COLO668 (cell line): ENCODE data around the gene LIG3.
"Not testable (repeated sequence)": the region's sequence is repeated elsewhere in the genome, so short reads cannot be mapped to it uniquely, and the experiment has no call there.

ENCODE experiments used
- DNase-seq: peaks from one replicate; lab custom pipeline; 2025; ENCODE audit not compliant: unreplicated experiment; lab: John Stamatoyannopoulos, UW

The LIG3 gene

GRCh38 chr17:34980353-34980680 lies at the start of gene LIG3:
LIG3 (plus strand) TSS chr17:34980512; CDS start chr17:34983006, 2,494 bp downstream.
- peak; percentile 87 for DNase-seq

GRCh38 chr17:34950780-34951179 lies 29.5 kb upstream of the LIG3 start:
- DNase-seq = not testable (repeated sequence)

- no peak for DNase-seq
Observed at GRCh38 chr17:34958438-34958837, 21.9 kb upstream of the LIG3 start.

GRCh38 chr17:34961093-34961911 lies 19.0 kb upstream of the LIG3 start, which contains the start of the genes CCT6B and ZNF830:
CCT6B (minus strand) TSS chr17:34961460; CDS start chr17:34961393, 67 bp downstream.
ZNF830 (plus strand) TSS chr17:34961540; CDS start chr17:34961567, 27 bp downstream.
- DNase-seq = peak; percentile 82

- DNase-seq = no peak
Observed at GRCh38 chr17:34974179-34974578, 6.1 kb upstream of the LIG3 start.

- DNase-seq = no peak
Observed at GRCh38 chr17:34974794-34975785, 5.2 kb upstream of the LIG3 start.

- DNase-seq = no peak
Observed at GRCh38 chr17:34979153-34979552, 1.2 kb upstream of the LIG3 start.

GRCh38 chr17:34979650-34980352 lies 511 bp upstream of the LIG3 start:
- no peak for DNase-seq

GRCh38 chr17:34980681-34981537 lies 597 bp downstream of the LIG3 start:
- peak; percentile 78 for DNase-seq

- peak; percentile 0 for DNase-seq
Observed at GRCh38 chr17:34981538-34982241, 1.4 kb downstream of the LIG3 start.

GRCh38 chr17:34987232-34987631 lies 6.9 kb downstream of the LIG3 start:
- no peak for DNase-seq

- no peak for DNase-seq
Observed at GRCh38 chr17:34988644-34989043, 8.3 kb downstream of the LIG3 start.

- DNase-seq = no peak
Observed at GRCh38 chr17:34989473-34989872, 9.2 kb downstream of the LIG3 start.

- no peak for DNase-seq
Observed at GRCh38 chr17:34990921-34991365, 10.6 kb downstream of the LIG3 start.

- DNase-seq = no peak
Observed at GRCh38 chr17:34991606-34992005, 11.3 kb downstream of the LIG3 start.

GRCh38 chr17:34993031-34993430 lies 12.7 kb downstream of the LIG3 start:
- DNase-seq = no peak

GRCh38 chr17:34996422-34997285 lies 16.3 kb downstream of the LIG3 start:
- no peak for DNase-seq

- DNase-seq = no peak
Observed at GRCh38 chr17:34997355-34997862, 17.1 kb downstream of the LIG3 start.
